Spleen (tissue), 7 donors: ENCODE data around the gene TRAF3IP3.

Experiments used
- CTCF ChIP-seq, 11 experiments: fragments of 200-600 bp in 7 of 11; fragments of 450-650 bp in 4 of 11; sonication (generic) in 4 of 11; IDR thresholded peaks in 8 of 11; conservative IDR thresholded peaks in 3 of 11; 1 replicate in 7 of 11; 2 replicates in 4 of 11; pipeline versions ENCODE4 v1.4.0 to v1.8.0; 2016 to 2021; ENCODE audit warnings: antibody characterized with exemption in 11 of 11, inconsistent platforms in 4 of 11, mild to moderate bottlenecking in 1 of 11
- POLR2A ChIP-seq, 3 donors: fragments of 450-650 bp; IDR thresholded peaks; one replicate each; pipeline ENCODE4 v1.5.1; 2017; ENCODE audit warnings: antibody characterized with exemption in 3 of 3, mild to moderate bottlenecking in 1 of 3
- POLR2AphosphoS5 ChIP-seq, 3 donors: sonication (generic); formaldehyde crosslinking; IDR thresholded peaks; one replicate each; pipeline ENCODE4 v1.5.1; 2017; ENCODE audit warnings: antibody characterized with exemption in 3 of 3
- donor health status: DM: no; HTN: no; CAD: no; lungs with moderate emphysema.
- donor health status: DM: no; HTN: no; CAD: no.
- donor health status: DM: no; HTN: no; CAD: no.

- no peak for TF ChIP-seq CTCF (IDR thresholded peaks at IDR 0.05 in 8 of 11, conservative IDR thresholded peaks at IDR 0.05 in 3 of 11)
- TF ChIP-seq POLR2A (IDR thresholded peaks at IDR 0.05) = no peak
- no peak for TF ChIP-seq POLR2AphosphoS5 (IDR thresholded peaks at IDR 0.05)
Measured at GRCh38 chr1:209816923-209817322, 61.1 kb downstream of the TRAF3IP3 start.
